ENCODE results near the gene ATOH8.

GRCh38 chr2:85737481-85737880 is 16.3 kb upstream of the ATOH8 start:
- TF ChIP-seq NR1H2 (CRISPR knock-in tag; IDR thresholded peaks at IDR 0.05) (no peak), ESRRA (CRISPR knock-in tag; IDR thresholded peaks at IDR 0.05; ENCODE audit: borderline replicate concordance) (no peak), USF1 (CRISPR knock-in tag; IDR thresholded peaks at IDR 0.05) (no peak), TP53 (CRISPR knock-in tag; IDR thresholded peaks at IDR 0.05) (no peak), TEAD4 (CRISPR knock-in tag; IDR thresholded peaks at IDR 0.05) (no peak), USF2 (CRISPR knock-in tag; IDR thresholded peaks at IDR 0.05) (peak; percentile 25; the same call in 1 of the 2 replicates), JAZF1 (CRISPR knock-in tag; IDR thresholded peaks at IDR 0.05) (no peak), ZNF138 (CRISPR knock-in tag; conservative IDR thresholded peaks at IDR 0.05) (no peak)
- TF ChIP-seq, protein P1, sequence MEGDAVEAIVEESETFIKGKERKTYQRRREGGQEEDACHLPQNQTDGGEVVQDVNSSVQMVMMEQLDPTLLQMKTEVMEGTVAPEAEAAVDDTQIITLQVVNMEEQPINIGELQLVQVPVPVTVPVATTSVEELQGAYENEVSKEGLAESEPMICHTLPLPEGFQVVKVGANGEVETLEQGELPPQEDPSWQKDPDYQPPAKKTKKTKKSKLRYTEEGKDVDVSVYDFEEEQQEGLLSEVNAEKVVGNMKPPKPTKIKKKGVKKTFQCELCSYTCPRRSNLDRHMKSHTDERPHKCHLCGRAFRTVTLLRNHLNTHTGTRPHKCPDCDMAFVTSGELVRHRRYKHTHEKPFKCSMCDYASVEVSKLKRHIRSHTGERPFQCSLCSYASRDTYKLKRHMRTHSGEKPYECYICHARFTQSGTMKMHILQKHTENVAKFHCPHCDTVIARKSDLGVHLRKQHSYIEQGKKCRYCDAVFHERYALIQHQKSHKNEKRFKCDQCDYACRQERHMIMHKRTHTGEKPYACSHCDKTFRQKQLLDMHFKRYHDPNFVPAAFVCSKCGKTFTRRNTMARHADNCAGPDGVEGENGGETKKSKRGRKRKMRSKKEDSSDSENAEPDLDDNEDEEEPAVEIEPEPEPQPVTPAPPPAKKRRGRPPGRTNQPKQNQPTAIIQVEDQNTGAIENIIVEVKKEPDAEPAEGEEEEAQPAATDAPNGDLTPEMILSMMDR (IDR thresholded peaks at IDR 0.05): no peak
- TF ChIP-seq, protein P2, sequence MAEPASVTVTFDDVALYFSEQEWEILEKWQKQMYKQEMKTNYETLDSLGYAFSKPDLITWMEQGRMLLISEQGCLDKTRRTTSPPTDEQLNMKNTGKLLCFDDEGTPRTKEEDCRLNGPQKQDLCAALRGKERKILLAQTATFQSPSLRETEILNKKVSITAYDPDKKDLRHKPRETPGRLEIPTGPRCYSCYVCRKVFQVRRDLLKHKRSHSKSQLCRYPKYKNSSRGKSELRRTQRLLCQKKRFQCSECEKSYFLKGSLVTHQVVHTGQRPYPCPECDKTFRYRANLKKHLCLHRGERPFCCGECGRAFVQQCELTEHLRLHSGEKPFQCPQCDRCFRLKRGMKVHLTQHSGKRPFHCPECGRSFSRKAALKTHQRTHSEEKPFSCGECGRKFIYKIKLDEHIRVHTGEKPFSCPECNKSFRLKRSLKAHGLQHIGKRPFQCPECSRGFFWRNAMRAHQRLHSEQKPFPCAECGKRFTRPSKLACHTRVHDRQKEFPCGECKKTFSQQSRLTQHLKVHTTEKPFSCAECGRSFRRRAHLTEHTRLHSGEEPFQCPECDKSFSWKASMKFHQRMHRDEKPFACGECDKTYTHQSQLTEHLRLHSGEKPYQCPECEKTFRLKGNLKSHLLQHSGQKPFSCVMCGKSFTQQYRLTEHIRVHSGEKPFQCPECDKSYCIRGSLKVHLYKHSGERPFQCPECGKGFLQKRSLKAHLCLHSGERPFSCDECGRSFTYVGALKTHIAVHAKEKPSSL (CRISPR knock-in tag; conservative IDR thresholded peaks at IDR 0.05): no peak
- TF ChIP-seq, protein P3, sequence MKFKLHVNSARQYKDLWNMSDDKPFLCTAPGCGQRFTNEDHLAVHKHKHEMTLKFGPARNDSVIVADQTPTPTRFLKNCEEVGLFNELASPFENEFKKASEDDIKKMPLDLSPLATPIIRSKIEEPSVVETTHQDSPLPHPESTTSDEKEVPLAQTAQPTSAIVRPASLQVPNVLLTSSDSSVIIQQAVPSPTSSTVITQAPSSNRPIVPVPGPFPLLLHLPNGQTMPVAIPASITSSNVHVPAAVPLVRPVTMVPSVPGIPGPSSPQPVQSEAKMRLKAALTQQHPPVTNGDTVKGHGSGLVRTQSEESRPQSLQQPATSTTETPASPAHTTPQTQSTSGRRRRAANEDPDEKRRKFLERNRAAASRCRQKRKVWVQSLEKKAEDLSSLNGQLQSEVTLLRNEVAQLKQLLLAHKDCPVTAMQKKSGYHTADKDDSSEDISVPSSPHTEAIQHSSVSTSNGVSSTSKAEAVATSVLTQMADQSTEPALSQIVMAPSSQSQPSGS (CRISPR knock-in tag; IDR thresholded peaks at IDR 0.05; ENCODE audit: borderline replicate concordance, low read depth): no peak
